MM.1S (cell line): ENCODE data around the gene EHBP1.

Experiments used
- CTCF ChIP-seq: fragments of 300-600 bp; sonication (generic); IDR thresholded peaks from 2 replicates; pipeline ENCODE4 v1.5.1; 2016; ENCODE audit warnings: antibody characterized with exemption, low read length, mixed read lengths
- EZH2 ChIP-seq: fragments of 300-600 bp; sonication (generic); optimal IDR thresholded peaks from 2 replicates; pipeline ENCODE3; 2017; ENCODE audit warnings: low read depth, mild to moderate bottlenecking, antibody characterized with exemption, low read length, mixed read lengths

GRCh38 chr2:62797107-62797506 lies 91.6 kb downstream of the EHBP1 start:
- TF ChIP-seq CTCF, result no peak
- TF ChIP-seq EZH2, result no peak
